ENCODE results near the gene ITM2B. TPM values are rescaled to one million over a fixed set of nuclear protein-coding genes. Genes with fewer than 3 reads are reported as not detected.
A peak's percentile ranks its signal among the peaks of the same experiment; 100 is the strongest.

ITM2B gene
- total RNA-seq, 1 experiment from 2014 or later, result 224 TPM

GRCh38 chr13:48317511-48318376 is 84.7 kb downstream of the ITM2B start:
- DNase-seq, result no peak
- intact Hi-C loops (cut with micrococcal nuclease; ENCODE audit: unreplicated experiment), result no loop called here

GRCh38 chr13:48318377-48318811 is 85.4 kb downstream of the ITM2B start:
- peaks cover 5% of the 10 kb centered on the region; the same call in 1 of the 2 replicates for H3K36me3 ChIP-seq (ENCODE audit: control insufficient read depth, insufficient read depth, low read length)
- ChIA-PET POLR2A (no interaction called here), CTCF (no interaction called here)
- H3K4me1 ChIP-seq, result no peaks in the 10 kb centered on the region
- peaks cover 13% of the 10 kb centered on the region for H3K9me3 ChIP-seq
- no peaks in the 10 kb centered on the region for H3K27me3 Mint-ChIP-seq (ENCODE audit: insufficient read depth, unreplicated experiment)
- TF ChIP-seq CTCF (IDR thresholded peaks at IDR 0.05; ENCODE audit: insufficient read depth in 1 of 2, low read depth in 1 of 2, low read length in 1 of 2, severe bottlenecking in 1 of 2, unreplicated experiment in 1 of 2), result no peak
- peaks cover 17% of the 10 kb centered on the region for H3K36me3 Mint-ChIP-seq (ENCODE audit: insufficient read depth, unreplicated experiment)
- H3K4me1 Mint-ChIP-seq (ENCODE audit: low read depth, unreplicated experiment), result no peaks in the 10 kb centered on the region
- no TSS peak for BruUV-seq (replicated peaks)
- DNase-seq, result no peak
- H3K9me3 Mint-ChIP-seq (ENCODE audit: unreplicated experiment), result peaks cover 16% of the 10 kb centered on the region
- no peak overlapping the region for H3K4me3 ChIP-seq (ENCODE audit: low read depth, low read length)
- no peak overlapping the region for H3K4me3 Mint-ChIP-seq (ENCODE audit: unreplicated experiment)
- intact Hi-C loops (cut with micrococcal nuclease; ENCODE audit: unreplicated experiment), result no loop called here
- H3K27me3 ChIP-seq (replicated peaks; ENCODE audit: control insufficient read depth, insufficient read depth, low read length), result no peaks in the 10 kb centered on the region
- H3K27ac Mint-ChIP-seq (ENCODE audit: unreplicated experiment), result peak overlapping the region; percentile 53

More at GRCh38 chr13:48317511-48318376, 84.7 kb downstream of the ITM2B start:
- H3K27me3 ChIP-seq (replicated peaks; ENCODE audit: control insufficient read depth, insufficient read depth, low read length), result no peaks in the 10 kb centered on the region
- Mint-ChIP-seq H3K36me3 (ENCODE audit: insufficient read depth, unreplicated experiment) (peaks cover 17% of the 10 kb centered on the region), H3K4me1 (ENCODE audit: low read depth, unreplicated experiment) (no peaks in the 10 kb centered on the region), H3K4me3 (ENCODE audit: unreplicated experiment) (no peak overlapping the region), H3K27ac (ENCODE audit: unreplicated experiment) (peak overlapping the region; percentile 53), H3K9me3 (ENCODE audit: unreplicated experiment) (peaks cover 13% of the 10 kb centered on the region), H3K27me3 (ENCODE audit: insufficient read depth, unreplicated experiment) (no peaks in the 10 kb centered on the region)
- peaks cover 13% of the 10 kb centered on the region for H3K9me3 ChIP-seq
- CTCF ChIA-PET, result no interaction called here
- POLR2A ChIA-PET, result no interaction called here
- no TSS peak for BruUV-seq (replicated peaks)
- TF ChIP-seq CTCF (IDR thresholded peaks at IDR 0.05; ENCODE audit: insufficient read depth in 1 of 2, low read depth in 1 of 2, low read length in 1 of 2, severe bottlenecking in 1 of 2, unreplicated experiment in 1 of 2), result no peak
- H3K4me1 ChIP-seq, result no peaks in the 10 kb centered on the region
- H3K36me3 ChIP-seq (ENCODE audit: control insufficient read depth, insufficient read depth, low read length), result peaks cover 5% of the 10 kb centered on the region; the same call in 1 of the 2 replicates
- H3K4me3 ChIP-seq (ENCODE audit: low read depth, low read length), result no peak overlapping the region

GRCh38 chr13:48318821-48319511 is 86.0 kb downstream of the ITM2B start:
- intact Hi-C loops (cut with micrococcal nuclease; ENCODE audit: unreplicated experiment), result no loop called here
- CTCF ChIA-PET, result no interaction called here
- Histone ChIP-seq H3K4me3 (ENCODE audit: low read depth, low read length) (no peak overlapping the region), H3K4me1 (no peaks in the 10 kb centered on the region), H3K36me3 (ENCODE audit: control insufficient read depth, insufficient read depth, low read length) (peaks cover 5% of the 10 kb centered on the region; the same call in 1 of the 2 replicates), H3K9me3 (peaks cover 13% of the 10 kb centered on the region), H3K27me3 (replicated peaks; ENCODE audit: control insufficient read depth, insufficient read depth, low read length) (no peaks in the 10 kb centered on the region)
- Mint-ChIP-seq H3K4me3 (ENCODE audit: unreplicated experiment) (no peak overlapping the region), H3K4me1 (ENCODE audit: low read depth, unreplicated experiment) (no peaks in the 10 kb centered on the region), H3K9me3 (ENCODE audit: unreplicated experiment) (peaks cover 16% of the 10 kb centered on the region), H3K36me3 (ENCODE audit: insufficient read depth, unreplicated experiment) (peaks cover 17% of the 10 kb centered on the region), H3K27ac (ENCODE audit: unreplicated experiment) (no peak overlapping the region), H3K27me3 (ENCODE audit: insufficient read depth, unreplicated experiment) (no peaks in the 10 kb centered on the region)
- DNase-seq, result no peak
- no TSS peak for BruUV-seq (replicated peaks)
- TF ChIP-seq CTCF (IDR thresholded peaks at IDR 0.05; ENCODE audit: insufficient read depth in 1 of 2, low read depth in 1 of 2, low read length in 1 of 2, severe bottlenecking in 1 of 2, unreplicated experiment in 1 of 2), result no peak
- POLR2A ChIA-PET, result no interaction called here

Other genes with a start within 250 kb of the ITM2B start
- gene SUCLA2, start 231.9 kb upstream of the ITM2B start, total RNA-seq (2022), result 77.8 and 80.8 TPM in 2 replicates
- gene NUDT15, start 195.5 kb upstream of the ITM2B start, total RNA-seq (2022), result 32.3 and 36.0 TPM in 2 replicates
- gene MED4, start 138.1 kb upstream of the ITM2B start, total RNA-seq (2022), result 56.8 and 62.1 TPM in 2 replicates
- gene RB1, start 70.5 kb downstream of the ITM2B start, total RNA-seq (2022), result 24.1 and 24.3 TPM in 2 replicates
- gene LPAR6, start 179.9 kb downstream of the ITM2B start, total RNA-seq (2022), result not detected in 2 replicates

Measured in Caco-2 (cell line).